GM21576 (cell line): Measurements from ENCODE around the gene TMBIM6.

Experiments
- ATAC-seq: cut with Tn5 transposase; IDR thresholded peaks from one replicate; pipeline ENCODE4 v1.9.1; 2021; ENCODE audit warnings: mild to moderate bottlenecking, moderate library complexity; ENCODE audit not compliant: unreplicated experiment

TMBIM6 gene

DNA sequence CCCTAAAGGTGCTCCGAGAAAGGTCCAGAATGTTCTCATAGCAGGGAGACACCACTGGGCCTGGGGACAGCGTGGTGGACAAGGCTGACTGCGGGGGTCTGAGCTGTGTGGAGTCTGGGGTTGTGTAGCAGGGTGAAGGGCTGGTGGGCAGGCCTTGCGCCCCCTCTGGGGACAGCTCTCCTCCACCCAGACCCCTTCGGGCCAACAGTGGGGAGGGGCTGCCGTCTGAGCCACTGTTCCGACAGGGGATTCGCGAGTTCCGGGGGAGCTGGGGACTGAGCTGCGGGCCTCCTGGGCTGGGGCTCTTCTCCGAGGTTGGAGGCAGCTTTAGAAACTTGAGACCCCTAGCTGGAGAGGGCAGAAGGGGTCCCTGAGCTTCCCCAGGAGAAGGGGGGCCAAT is 54.8 kb downstream of the TMBIM6 start:
- no peak for ATAC-seq

DNA sequence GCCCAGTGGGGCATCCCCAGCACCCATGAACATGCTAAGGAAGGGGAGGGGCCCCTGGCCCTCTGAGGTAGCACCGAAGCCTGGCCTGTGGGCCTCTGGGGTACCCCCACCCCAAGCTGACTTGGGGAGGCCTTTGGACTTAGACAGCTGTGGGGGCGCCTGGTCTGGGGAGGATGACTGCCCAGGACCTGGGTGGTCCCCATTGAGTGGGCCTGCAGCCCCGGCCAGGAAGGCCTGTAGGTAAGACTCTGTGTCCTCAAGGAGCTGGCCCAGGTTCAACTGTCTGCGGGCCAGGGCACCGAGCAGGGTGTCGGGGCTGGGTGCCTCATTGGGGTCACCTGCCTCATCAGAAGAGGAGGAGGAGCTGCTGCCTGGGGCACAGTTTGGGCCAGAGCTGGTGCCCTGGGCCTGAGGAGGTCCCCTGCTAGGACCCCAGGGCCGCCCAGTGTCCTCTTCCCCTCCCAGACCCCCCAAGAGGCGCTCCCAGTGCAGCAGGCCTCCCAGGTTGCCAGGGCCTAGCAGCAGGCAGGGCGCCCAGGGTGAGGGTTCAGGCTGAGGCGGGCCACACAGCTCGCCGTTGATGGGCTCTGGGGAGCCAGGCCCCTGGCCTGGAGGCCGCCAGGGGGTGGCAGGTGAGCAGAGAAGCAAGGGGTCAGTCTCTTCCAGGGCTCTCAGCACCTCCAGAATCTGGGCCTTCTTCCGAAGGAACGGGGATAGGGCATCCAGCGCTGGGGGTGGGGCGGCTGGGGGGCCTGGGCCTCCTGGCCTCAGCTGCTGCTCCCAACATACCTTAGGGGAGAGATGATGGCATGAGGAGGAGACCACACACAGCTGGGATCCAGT is 55.5 kb downstream of the TMBIM6 start:
- ATAC-seq: no peak

DNA sequence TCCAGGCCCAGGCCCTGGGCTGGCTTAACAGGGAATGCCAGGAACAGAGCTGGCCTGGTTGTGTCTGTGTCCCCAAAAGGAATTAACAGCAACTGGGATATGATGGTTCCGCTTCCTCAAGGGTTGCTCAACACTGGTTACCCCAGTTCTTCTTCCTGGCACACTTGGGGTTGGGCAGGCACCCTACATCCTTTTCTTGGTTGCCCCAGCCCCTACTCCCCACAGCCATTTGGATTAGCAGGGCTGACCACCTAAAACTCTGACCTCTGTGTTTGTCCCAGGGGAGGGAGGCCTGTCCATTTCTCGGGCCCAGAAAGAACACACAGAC is 56.1 kb downstream of the TMBIM6 start:
- ATAC-seq: no peak

DNA sequence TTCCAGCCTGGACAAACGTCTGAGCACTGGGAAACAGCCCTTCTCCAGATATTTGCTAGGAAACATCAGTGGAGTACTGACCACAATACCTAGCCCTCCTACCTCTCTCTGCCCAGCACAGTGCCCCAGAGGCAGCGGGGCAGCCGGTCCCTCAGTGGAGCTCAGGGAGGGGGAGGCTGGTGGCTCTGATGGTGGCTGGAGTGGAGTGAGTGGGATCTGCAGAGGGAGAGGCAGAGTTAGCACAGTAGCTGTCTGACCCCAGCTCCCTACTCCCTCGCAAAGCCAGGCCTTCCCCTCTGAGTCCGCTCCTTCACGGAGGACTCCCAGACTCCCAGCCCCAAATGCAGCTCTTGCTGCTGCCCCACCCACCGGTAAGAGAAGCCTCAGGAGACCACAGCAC is 56.9 kb downstream of the TMBIM6 start:
- ATAC-seq: no peak

DNA sequence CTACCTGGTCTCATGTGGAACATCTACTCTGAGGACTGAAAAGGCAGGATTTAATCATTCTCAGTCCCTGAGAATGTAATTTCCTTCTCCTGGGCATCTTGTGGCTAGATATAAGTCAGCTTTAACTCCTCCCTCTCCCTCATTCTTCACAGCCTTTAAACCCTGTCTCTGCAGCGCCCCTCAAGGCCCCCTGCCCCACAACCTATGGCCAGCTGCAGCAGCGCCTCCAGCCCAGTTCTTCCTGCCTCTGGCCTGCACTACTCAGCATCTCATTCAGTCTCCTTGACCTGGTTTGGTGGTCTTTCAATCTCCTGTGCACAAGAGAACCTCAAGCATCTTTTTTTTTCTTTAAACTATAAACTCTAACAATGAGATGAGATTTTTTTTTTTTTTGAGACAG is 57.6 kb downstream of the TMBIM6 start:
- no peak for ATAC-seq

DNA sequence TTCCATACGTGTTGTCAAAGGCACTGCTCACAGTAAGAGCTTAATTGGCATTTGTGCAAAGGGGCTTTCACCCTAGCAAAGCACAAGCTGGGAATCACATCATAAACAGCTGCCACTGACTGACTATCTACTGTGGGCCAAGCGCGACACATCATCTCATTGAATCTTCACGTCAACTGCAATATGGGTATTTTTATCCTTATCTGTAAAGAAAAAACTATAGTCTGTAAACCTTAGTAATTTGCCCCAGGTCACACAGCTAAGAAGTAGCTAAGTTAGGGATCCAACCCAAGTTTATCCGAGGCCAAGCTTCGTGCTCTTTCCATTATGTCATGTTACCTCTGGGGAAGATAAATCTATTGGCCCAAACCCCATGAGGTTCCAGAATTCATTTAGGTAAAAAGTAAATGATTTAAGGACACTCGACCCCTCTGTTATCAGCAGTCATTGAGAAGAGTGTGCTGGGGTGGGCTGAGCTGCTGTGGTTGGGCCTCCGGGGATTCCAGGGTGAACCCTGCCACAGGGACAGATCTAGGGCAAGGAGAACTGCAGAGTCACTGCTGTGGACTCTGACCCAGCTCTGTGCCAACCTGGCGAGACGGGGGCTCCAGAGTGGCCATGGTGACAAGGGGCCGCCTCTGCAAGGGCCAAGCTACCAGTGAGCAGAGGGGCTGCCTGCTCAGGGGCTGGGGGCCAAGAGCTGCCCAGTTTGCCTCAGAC is 59.2 kb downstream of the TMBIM6 start:
- no peak for ATAC-seq

DNA sequence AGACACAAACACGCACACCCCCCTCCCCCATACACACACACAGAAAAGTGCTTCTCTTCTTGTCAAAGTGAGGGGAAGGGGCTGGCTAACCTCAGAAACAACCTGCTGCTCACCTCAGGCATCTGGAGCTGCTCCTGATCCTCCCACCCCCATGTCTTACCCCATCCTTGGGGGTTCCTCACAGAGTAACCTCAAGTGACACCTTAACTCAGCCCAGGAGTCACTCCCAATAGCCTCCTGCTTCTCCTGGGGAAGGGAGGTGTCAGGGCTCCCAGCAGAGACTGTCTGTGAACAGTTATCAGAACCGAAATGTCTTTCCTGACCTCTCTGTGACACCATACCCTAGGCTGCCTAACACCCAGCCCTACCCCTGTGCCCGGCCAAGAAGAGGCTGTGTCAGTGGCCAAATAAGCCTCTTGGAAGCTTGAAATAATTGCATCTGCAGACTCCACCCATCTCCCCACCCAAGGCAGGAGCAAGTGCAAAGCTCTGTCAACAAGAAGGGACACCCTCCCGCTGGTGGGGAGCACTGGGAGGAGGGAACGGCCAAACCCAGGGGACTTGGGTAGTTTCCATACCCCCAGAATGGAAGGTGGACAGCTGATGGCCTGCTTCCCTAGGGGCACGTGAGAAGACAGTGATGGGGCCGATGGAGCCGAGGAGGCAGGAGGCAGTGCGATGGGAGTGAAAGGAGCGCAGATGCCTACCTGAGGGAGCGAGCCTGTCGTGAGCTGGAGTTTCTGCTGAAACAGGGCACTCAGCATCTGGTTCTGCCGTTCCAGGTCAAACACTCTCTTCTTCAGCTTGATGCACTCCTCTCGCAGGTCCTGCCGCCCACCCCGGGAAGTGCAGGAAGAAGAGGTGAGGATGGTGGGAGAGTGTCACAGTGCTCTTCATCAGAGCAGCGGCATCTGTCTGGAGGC is 60.0 kb downstream of the TMBIM6 start:
- ATAC-seq: no peak

DNA sequence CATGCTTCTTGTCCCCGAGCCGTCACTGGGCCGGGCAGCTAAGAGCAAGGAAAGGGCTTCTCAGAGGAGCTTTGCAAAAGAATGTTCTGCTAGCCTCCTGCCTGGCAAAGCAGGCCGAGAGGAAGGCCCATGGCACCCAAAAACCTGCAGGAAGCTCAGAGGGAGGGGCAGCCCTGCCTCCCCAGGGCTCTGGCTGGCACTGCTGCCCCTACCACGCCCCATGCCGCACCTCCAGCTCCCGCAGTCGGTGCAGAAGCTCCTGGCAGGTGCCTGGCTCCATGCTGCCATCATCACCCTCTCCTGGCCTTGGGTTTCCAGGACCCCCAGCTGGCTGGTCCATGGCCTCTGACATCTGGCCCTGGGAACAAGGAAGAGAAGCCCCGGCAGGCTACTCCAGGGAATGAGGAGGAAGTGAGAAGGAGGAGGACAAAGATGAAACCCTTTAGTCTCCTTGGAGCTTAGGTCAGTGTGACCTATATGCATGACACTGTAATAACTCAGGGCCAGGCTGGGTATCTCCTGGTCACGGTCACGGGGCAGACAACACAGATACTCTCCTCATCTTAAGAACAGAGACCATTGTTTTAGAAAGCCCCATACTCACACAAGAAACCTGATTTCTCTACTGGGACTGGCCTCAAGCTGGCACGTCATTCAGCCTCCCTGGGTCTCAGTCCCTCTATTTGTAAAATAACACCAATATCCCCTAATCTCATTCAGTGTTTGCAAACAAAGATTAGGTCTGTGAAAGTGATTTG is 62.5 kb downstream of the TMBIM6 start:
- no peak for ATAC-seq

DNA sequence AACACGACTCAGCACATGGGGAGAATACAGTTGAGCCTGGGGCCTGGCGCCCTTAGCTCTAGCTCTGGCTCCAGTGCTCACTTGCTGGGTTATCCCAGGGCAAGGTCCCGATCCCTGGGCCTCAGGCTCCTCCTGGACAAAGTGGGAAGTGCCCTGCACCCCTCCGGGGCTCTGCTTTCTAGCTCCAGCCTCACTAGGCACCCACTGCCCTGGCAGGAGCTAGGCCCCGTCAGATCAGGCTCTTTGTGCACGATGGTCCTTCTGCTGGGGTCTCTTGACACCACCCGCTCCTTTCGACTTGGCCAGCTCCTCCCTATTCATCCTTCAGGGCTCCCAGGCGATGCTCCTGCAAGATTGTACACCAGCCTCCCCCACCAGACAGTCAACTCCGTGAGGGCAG is 63.5 kb downstream of the TMBIM6 start:
- no peak for ATAC-seq

DNA sequence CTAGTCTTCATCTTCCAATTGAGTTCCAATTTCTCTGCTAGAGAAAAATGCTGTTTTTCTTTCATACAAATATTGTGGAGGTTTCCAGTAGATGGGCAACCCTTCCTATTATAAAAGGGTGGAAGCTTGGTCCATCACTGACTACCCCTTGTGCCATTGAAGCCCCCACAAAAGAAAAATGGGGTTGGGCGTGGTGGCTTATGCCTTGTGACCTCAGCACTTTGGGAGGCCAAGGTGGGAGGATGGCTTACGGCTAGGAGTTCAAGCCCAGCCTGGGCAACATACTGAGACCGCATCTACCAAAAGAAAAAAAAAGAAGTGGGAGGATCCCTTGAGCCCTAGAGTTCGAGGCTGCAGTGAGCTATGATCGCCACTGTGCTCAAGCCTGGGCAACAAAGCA is 64.1 kb downstream of the TMBIM6 start:
- no peak for ATAC-seq

DNA sequence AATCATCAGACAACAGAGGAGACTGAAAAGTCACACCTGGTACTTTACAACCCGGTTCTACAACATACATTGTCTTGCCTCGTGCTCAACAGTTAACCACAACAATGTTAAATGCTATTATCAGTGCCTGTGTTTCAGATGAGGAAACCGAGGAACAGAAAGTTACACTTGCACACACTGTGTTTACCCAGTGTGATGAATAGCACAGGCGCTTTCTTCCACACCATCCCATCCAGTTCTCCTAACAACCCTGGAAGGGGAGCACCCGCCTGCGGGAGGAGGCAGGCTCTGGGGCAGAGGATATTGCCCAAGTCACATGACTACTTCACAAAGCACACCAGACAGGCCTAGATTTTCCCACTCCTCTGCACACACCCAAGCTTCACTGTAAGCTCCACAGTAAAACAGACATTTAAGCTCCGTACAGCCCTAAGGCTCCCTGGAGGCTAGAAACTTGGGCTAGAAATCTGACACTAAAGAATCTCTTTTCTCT is 65.0 kb downstream of the TMBIM6 start:
- no peak for ATAC-seq

DNA sequence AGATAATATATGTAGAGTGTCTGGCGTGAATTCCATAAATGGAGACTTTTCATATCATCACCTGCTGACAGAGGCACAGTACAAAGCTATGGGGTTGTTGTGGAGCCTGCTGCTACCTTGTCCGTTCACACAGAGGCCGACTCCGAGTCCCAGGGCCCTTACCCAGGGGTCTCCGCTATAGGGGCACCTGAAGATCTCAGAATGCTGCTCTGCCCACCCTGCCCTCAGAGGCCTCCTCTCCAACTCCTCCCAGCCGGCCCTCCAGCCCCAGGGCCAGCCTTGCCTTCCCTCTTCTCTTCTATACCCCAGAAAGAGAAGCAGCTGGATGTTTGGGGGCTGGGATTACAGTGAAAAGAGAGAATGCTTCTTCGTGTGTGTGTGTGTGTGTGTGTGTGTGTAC is 65.5 kb downstream of the TMBIM6 start:
- ATAC-seq: no peak

DNA sequence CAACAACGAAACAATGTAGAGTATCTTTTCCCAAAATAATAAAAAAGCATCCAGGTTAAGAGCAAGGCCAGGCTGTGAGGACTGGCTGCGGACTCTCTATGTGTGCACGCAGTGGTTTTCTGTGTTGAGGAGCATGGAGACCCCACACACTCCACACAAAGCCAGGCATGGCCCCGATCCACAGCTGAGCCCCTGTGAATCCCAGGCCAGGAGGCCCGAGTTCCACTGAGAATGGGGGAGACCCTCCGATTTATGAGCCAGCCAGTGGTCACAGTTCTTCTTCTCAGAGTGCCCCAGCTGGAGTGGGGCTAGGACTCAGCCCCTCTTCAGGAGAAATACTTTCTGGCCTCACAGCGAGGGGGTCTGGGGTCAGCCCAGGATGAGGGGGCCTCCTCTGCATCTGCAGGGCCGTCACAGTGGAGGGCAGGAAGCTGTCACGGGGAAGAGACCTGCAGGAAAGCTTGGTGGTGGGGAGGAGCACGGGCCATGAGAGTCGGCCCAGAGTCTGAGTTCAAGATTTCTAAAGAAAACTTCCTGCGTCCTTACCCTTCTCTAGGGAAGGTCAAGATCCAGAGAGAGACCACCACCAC is 66.7 kb downstream of the TMBIM6 start:
- no peak for ATAC-seq

DNA sequence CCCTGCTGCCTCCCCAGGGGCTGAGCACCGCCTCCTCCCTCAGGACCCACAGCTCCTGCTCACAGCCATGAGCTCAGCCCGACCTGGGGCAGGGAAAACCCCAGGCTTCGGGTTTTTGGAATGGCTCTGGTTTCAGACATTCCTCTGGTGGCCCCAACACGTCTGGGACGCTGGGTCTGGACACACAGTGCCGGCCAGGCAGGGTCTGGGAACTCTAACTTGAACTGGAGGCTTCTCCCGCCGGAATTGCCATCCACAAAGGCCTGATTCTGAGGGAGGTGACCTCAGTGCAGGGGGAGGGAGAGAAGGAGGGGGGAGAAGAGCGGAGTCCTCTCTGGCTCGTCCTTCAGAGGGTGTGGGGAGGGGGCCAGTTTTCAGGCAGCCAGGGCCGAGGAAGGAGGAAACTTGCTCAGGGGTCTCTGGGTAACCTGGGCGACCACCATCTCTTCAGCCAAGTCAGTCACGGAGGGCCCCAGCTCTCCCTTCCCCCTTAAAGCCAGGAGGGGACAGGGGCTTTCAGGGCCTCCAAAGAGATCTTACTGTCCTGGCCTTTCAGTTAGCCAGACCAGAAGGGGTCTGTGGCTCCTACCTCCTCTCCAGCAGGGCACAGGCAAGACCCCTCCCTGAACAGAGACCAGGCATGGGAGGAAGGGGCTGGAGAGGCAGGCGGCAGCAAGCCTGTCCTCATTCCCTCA is 67.5 kb downstream of the TMBIM6 start:
- ATAC-seq: no peak

DNA sequence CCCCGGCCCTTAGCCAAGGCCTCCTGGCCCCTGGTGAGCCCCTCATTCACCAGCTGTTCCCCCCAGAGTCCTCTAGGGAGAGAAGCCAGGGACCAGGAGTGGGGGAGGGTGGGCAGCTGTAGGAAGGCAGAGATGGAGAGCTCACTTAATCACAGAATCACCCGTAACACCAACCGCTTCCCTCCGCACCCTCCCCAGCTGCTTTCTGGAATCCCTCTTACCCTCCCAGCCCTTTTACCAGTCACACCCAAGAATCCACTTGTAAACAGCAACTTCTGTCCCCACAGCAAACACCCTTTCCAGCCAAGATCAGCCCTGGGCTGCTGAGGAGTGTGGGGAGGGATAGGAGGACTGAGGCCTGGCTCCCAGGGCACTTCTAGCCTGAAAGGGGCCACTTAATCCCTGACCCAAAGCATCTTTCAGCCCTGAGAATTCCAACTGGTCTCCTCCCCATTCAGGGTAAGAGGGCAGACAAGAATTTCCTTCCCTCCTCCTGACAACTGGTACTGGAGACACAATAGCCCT is 68.1 kb downstream of the TMBIM6 start:
- no peak for ATAC-seq

DNA sequence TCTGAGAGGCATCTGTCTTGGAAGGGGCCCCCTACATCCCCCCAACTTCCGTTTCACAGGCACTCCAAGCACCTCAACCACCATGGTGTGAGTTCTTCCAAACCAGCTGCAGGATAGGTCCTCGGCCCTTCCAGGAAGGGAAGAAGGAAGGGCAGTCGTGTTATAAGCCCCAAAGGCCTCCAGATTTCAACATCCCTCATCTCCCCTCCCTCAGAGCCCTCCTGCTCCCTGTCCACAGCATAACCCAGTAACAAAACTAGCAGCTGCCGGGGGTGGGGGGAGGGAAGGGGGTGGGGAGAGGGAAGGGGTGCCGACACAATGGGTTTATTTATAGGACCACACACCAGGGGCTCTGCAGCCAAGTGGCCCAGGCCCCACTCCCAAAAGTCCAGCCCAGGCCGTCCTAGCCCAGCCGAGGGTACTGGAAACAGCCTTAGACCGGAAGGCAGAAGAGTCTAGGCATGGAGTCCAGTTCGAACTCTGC is 68.6 kb downstream of the TMBIM6 start:
- ATAC-seq: no peak

DNA sequence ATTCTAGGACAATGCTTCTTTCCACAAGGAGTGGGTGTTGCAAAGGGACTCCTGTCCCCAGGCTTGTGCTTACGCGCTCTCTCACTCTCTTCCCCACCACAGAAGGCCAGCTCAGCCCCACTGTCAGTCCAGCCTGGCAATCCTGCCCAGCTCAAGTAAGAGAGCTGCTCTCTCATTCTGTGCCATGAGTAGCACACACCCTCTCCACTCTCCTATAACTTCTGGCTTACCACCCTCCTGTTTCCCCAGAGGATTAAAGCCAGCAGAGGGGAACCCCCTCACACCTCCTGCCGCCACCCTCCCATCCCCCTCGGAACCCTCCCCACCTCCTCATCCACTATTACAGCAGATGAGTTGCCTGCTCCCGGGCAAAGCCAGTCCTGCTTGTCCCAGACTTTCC is 69.8 kb downstream of the TMBIM6 start:
- ATAC-seq: no peak

DNA sequence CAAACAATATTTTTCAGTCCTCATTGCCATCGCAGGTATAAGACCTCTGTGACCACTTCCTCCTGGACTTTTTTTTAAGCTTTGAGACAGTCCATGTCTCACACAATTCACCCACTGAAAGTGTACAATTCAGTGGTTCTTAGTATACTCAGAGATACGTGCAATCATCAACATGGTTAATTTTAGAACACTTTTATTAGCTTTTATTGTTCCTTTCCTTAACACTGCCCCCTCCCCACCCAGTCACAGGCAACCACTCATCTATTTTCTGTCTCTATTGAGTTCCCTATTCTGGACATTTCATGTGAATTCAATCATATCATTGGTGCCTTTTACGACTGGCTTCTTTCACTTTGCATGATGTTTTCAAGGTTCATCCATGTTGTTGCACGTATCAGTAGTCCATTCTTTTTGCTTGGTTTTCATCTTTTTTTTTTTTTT is 70.6 kb downstream of the TMBIM6 start:
- no peak for ATAC-seq

DNA sequence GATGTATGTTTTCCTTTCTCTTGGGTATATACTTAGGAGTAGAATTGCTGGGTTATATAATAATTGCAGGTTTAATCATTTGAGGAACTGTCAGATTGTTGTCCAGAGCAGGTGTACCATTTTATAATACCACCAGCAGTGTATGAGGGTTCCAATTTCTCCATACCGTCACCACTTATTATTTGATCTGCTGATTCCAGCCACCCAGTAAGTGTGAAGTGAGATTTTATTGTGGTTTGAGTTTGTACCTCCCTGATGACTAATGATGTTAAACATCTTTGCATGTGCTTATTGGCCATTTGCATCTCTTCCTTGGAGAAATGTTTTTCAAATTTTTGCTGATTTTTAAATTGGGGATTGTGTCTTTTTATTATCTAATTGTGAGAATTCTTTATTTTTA is 71.8 kb downstream of the TMBIM6 start:
- no peak for ATAC-seq
